Keratinocyte (primary cell): ENCODE data around the gene LYSET. TPM values are rescaled to one million over a fixed set of nuclear protein-coding genes. Genes with fewer than 3 reads are reported as not detected.

Experiments
- DNase-seq: peaks from one replicate; pipeline ENCODE4 v3.0.0-alpha.2; 2011; ENCODE audit warnings: low read depth, missing footprints, low spot score
- FAIRE-seq: peaks from 2 replicates; lab custom pipeline; 2011; peaks lifted over from hg19 to GRCh38; lab: Jason Lieb, UNC
- H2AFZ ChIP-seq: 2 replicates; pipeline ENCODE4 v1.6.0; 2012; ENCODE audit warnings: low read length, control low read depth, inconsistent platforms; ENCODE audit not compliant: control insufficient read depth
- H3K27ac ChIP-seq: 2 replicates; pipeline ENCODE4 v1.5.1; 2011; ENCODE audit warnings: low read length; ENCODE audit not compliant: control insufficient read depth, insufficient read depth
- H3K27me3 ChIP-seq: 3 replicates; pipeline ENCODE4 v1.6.0; 2011; ENCODE audit warnings: low read length; ENCODE audit not compliant: control insufficient read depth, insufficient read depth; ENCODE audit errors: extremely low read depth
- H3K36me3 ChIP-seq, 2 experiments: 2 replicates in 1 of 2; 3 replicates in 1 of 2; pipeline ENCODE4 v1.5.1; 2011; ENCODE audit warnings: low read length in 2 of 2, mild to moderate bottlenecking in 1 of 2; ENCODE audit not compliant: control insufficient read depth in 2 of 2, insufficient read depth in 2 of 2; ENCODE audit errors: extremely low read depth in 1 of 2
- H3K4me1 ChIP-seq: 3 replicates; pipeline ENCODE4 v1.5.1; 2011; ENCODE audit warnings: low read length; ENCODE audit not compliant: control insufficient read depth, insufficient read depth; ENCODE audit errors: extremely low read depth
- H3K4me2 ChIP-seq: 3 replicates; pipeline ENCODE4 v1.6.0; 2011; ENCODE audit warnings: low read depth, low read length; ENCODE audit not compliant: control insufficient read depth, insufficient read depth; ENCODE audit errors: extremely low read depth
- H3K4me3 ChIP-seq, 3 experiments: fragments of 200-600 bp in 1 of 3; sonication (generic) in 1 of 3; 2 replicates in 2 of 3; 3 replicates in 1 of 3; pipeline ENCODE4 v1.5.1; 2011 to 2016; ENCODE audit warnings: low read length in 3 of 3, mild to moderate bottlenecking in 3 of 3, control low read depth in 2 of 3, inconsistent platforms in 1 of 3, low read depth in 1 of 3, mixed read lengths in 1 of 3, mixed run types in 1 of 3, moderate library complexity in 1 of 3; ENCODE audit not compliant: control insufficient read depth in 2 of 3, insufficient read depth in 2 of 3; ENCODE audit errors: extremely low read depth in 1 of 3
- H3K79me2 ChIP-seq: 2 replicates; pipeline ENCODE4 v1.6.0; 2012; ENCODE audit warnings: low read length; ENCODE audit not compliant: control insufficient read depth, insufficient read depth
- H3K9ac ChIP-seq: 3 replicates; pipeline ENCODE4 v1.6.0; 2011; ENCODE audit warnings: low read length; ENCODE audit not compliant: control insufficient read depth, insufficient read depth; ENCODE audit errors: extremely low read depth
- H3K9me1 ChIP-seq: 3 replicates; pipeline ENCODE4 v1.6.0; 2011; ENCODE audit warnings: low read length; ENCODE audit not compliant: control insufficient read depth, insufficient read depth; ENCODE audit errors: extremely low read depth
- H3K9me3 ChIP-seq: 2 replicates; pipeline ENCODE4 v1.5.1; 2012; ENCODE audit warnings: low read depth, low read length; ENCODE audit not compliant: control insufficient read depth
- H4K20me1 ChIP-seq: 3 replicates; pipeline ENCODE4 v1.6.0; 2011; ENCODE audit warnings: low read length; ENCODE audit not compliant: control insufficient read depth, insufficient read depth; ENCODE audit errors: extremely low read depth
- CTCF ChIP-seq, 3 experiments: IDR thresholded peaks in 1 of 3; conservative IDR thresholded peaks in 1 of 3; optimal IDR thresholded peaks in 1 of 3; 2 replicates in 2 of 3; 3 replicates in 1 of 3; pipeline versions ENCODE3 to v1.5.1; 2011; ENCODE audit warnings: low read length in 3 of 3, mild to moderate bottlenecking in 3 of 3, moderate library complexity in 2 of 3, control low read depth in 1 of 3, inconsistent platforms in 1 of 3; ENCODE audit not compliant: insufficient read depth in 2 of 3; ENCODE audit errors: extremely low read depth in 1 of 3
- EZH2 ChIP-seq: IDR thresholded peaks from one replicate; pipeline ENCODE4 v1.6.1; 2012; ENCODE audit warnings: inconsistent platforms, mild to moderate bottlenecking, low read length, moderate library complexity
- dilution Hi-C: fragments of 300-500 bp; cut with MboI; formaldehyde crosslinking; loops from one replicate; pipeline ENCODE4 v1.7.0; 2020; ENCODE audit warnings: low sequenced_read_pairs; ENCODE audit not compliant: extremely low pct_ligation_motif_present
- polyA plus RNA-seq, 5 experiments: library from polyadenylated mRNA; depleted of rRNA in 3 of 5; stranded (reverse) in 3 of 5; stranded (forward) in 1 of 5; unstranded in 1 of 5; fragments of >200 nt; gene quantifications; 1 replicate in 1 of 5; 2 replicates in 3 of 5; 3 replicates in 1 of 5; pipeline versions ENCODE4 v1.2.1 to v1.2.3, GENCODE V29; 2011 to 2012; ENCODE audit warnings: missing spikeins in 2 of 5, low read depth in 1 of 5, low replicate concordance in 1 of 5

LYSET gene
- polyA plus RNA-seq, 1 donor (not counting 4 experiments of a cell fraction or from before 2014, with no cell fraction given) = 24.6 TPM

GRCh38 chr14:93185349-93185720 is 218 bp downstream of the LYSET start:
- TF ChIP-seq CTCF (optimal IDR thresholded peaks at IDR 0.05 in 1 of 3, IDR thresholded peaks at IDR 0.05 in 1 of 3, conservative IDR thresholded peaks at IDR 0.05 in 1 of 3; ENCODE audit: extremely low read depth in 1 of 3, insufficient read depth in 2 of 3, low read length in 3 of 3) (no peak), EZH2 (no peak)
- Histone ChIP-seq H3K4me2 (peak overlapping the region; percentile 94), H3K9ac (peak overlapping the region; percentile 89), H3K27ac (peak overlapping the region; percentile 90), H3K9me1 (no peaks in the 10 kb centered on the region), H3K9me3 (no peaks in the 10 kb centered on the region), H3K4me1 (peaks cover 21% of the 10 kb centered on the region), H3K27me3 (no peaks in the 10 kb centered on the region), H4K20me1 (no peaks in the 10 kb centered on the region), H3K79me2 (peaks cover 20% of the 10 kb centered on the region), H3K36me3 (peaks cover 7% of the 10 kb centered on the region in 2 experiments), H3K4me3 (peak overlapping the region; percentile 95 to 99 (median 97)), H2AFZ (peak overlapping the region; percentile 90)
- FAIRE-seq (no peak), DNase-seq (no peak)
- dilution Hi-C loops = no loop called here

- H3K36me3 ChIP-seq = peaks cover 7% of the 10 kb centered on the region in 2 experiments
- H3K79me2 ChIP-seq = peaks cover 20% of the 10 kb centered on the region
- peaks cover 21% of the 10 kb centered on the region for H3K4me1 ChIP-seq
- H2AFZ ChIP-seq = no peak overlapping the region
- dilution Hi-C loops = no loop called here
- TF ChIP-seq CTCF (optimal IDR thresholded peaks at IDR 0.05 in 1 of 3, IDR thresholded peaks at IDR 0.05 in 1 of 3, conservative IDR thresholded peaks at IDR 0.05 in 1 of 3; ENCODE audit: extremely low read depth in 1 of 3, insufficient read depth in 2 of 3, low read length in 3 of 3) = no peak
- no peak for TF ChIP-seq EZH2
- DNase-seq = no peak
- no peaks in the 10 kb centered on the region for H3K9me1 ChIP-seq
- no peak overlapping the region for H3K9ac ChIP-seq
- H3K4me3 ChIP-seq = no peak overlapping the region
- no peaks in the 10 kb centered on the region for H3K27me3 ChIP-seq
- H3K9me3 ChIP-seq = no peaks in the 10 kb centered on the region
- no peaks in the 10 kb centered on the region for H4K20me1 ChIP-seq
- H3K4me2 ChIP-seq = peak overlapping the region; percentile 94
- no peak for FAIRE-seq
- peak overlapping the region; percentile 56 for H3K27ac ChIP-seq
Measured at GRCh38 chr14:93186466-93186865, 1.3 kb downstream of the LYSET start.
